Fibroblast of lung (primary cell): ENCODE measurements around the gene ARFGEF2. TPM values are rescaled to one million over a fixed set of nuclear protein-coding genes. Genes with fewer than 3 reads are reported as not detected.

Source experiments
- DNase-seq, 2 donors: peaks; one replicate each; pipeline versions ENCODE4 v3.0.0 to v3.0.0-alpha.2; 2010; ENCODE audit warnings: low read depth in 2 of 2
- H2AFZ ChIP-seq: 2 replicates; pipeline ENCODE4 v1.5.1; 2012; ENCODE audit warnings: low read length, control low read depth, inconsistent platforms
- H3K27ac ChIP-seq: 2 replicates; pipeline ENCODE4 v1.5.1; 2011; ENCODE audit warnings: low read length, control low read depth; ENCODE audit not compliant: insufficient read depth
- H3K27me3 ChIP-seq: 2 replicates; pipeline ENCODE4 v1.5.1; 2011; ENCODE audit warnings: mild to moderate bottlenecking, low read length; ENCODE audit not compliant: control insufficient read depth, insufficient read depth
- H3K36me3 ChIP-seq: 2 replicates; pipeline ENCODE4 v1.5.1; 2011; ENCODE audit warnings: low read length; ENCODE audit not compliant: control insufficient read depth, insufficient read depth
- H3K4me1 ChIP-seq: 2 replicates; pipeline ENCODE4 v1.5.1; 2011; ENCODE audit warnings: low read length; ENCODE audit not compliant: control insufficient read depth, insufficient read depth; ENCODE audit errors: extremely low read depth
- H3K4me2 ChIP-seq: 2 replicates; pipeline ENCODE4 v1.5.1; 2011; ENCODE audit warnings: low read length, control low read depth; ENCODE audit not compliant: insufficient read depth; ENCODE audit errors: extremely low read depth
- H3K4me3 ChIP-seq, 4 experiments: fragments of 200-600 bp in 1 of 4; sonication (generic) in 1 of 4; replicated peaks in 1 of 4; 2 replicates each; pipeline ENCODE4 v1.5.1; 2011 to 2016; ENCODE audit warnings: low read length in 4 of 4, low read depth in 3 of 4, mild to moderate bottlenecking in 3 of 4, control low read depth in 2 of 4, inconsistent platforms in 1 of 4, mixed read lengths in 1 of 4; ENCODE audit not compliant: insufficient read depth in 1 of 4; ENCODE audit errors: control extremely low read depth in 1 of 4
- H3K79me2 ChIP-seq: 2 replicates; pipeline ENCODE4 v1.5.1; 2012; ENCODE audit warnings: mild to moderate bottlenecking, low read length, inconsistent platforms; ENCODE audit not compliant: control insufficient read depth, insufficient read depth
- H3K9ac ChIP-seq: 2 replicates; pipeline ENCODE4 v1.5.1; 2011; ENCODE audit warnings: mild to moderate bottlenecking, low read length, control low read depth; ENCODE audit not compliant: insufficient read depth
- H3K9me3 ChIP-seq: 2 replicates; pipeline ENCODE4 v1.5.1; 2012; ENCODE audit warnings: low read depth, low read length; ENCODE audit not compliant: control insufficient read depth, insufficient read depth
- H4K20me1 ChIP-seq: 2 replicates; pipeline ENCODE4 v1.5.1; 2011; ENCODE audit warnings: low read length; ENCODE audit not compliant: control insufficient read depth, insufficient read depth; ENCODE audit errors: extremely low read depth
- CTCF ChIP-seq, 2 donors: IDR thresholded peaks in 1 of 2; conservative IDR thresholded peaks in 1 of 2; 1 replicate in 1 of 2; 2 replicates in 1 of 2; pipeline ENCODE4 v1.5.1; 2011 to 2012; ENCODE audit warnings: low read length in 2 of 2, control low read depth in 1 of 2, inconsistent platforms in 1 of 2, low read depth in 1 of 2, mild to moderate bottlenecking in 1 of 2
- EZH2 ChIP-seq: IDR thresholded peaks from 2 replicates; pipeline ENCODE4 v1.5.1; 2012; ENCODE audit warnings: low read length, control low read depth, mild to moderate bottlenecking; ENCODE audit errors: missing control alignments
- polyA plus RNA-seq, 2 donors: library from polyadenylated mRNA; depleted of rRNA in 1 of 2; stranded (reverse) in 1 of 2; unstranded in 1 of 2; fragments of >200 nt; gene quantifications; 2 replicates each; pipeline ENCODE4 v1.2.1, GENCODE V29; 2011 to 2012; ENCODE audit warnings: missing spikeins in 1 of 2
- total RNA-seq: library from RNA; depleted of rRNA; stranded (reverse); fragments of >200 nt; gene quantifications from 2 replicates; pipeline ENCODE4 v1.2.1, GENCODE V29; 2014

Gene ARFGEF2
- total and polyA plus RNA-seq, 2 donors (not counting 1 experiment from before 2014, with no cell fraction given): 17.3 to 42.8 TPM

GRCh38 chr20:48959899-48960550, 38.5 kb downstream of the ARFGEF2 start:
- no peaks in the 10 kb centered on the region for H3K9me3 ChIP-seq
- no peak overlapping the region for H3K4me2 ChIP-seq
- H3K79me2 ChIP-seq: no peaks in the 10 kb centered on the region
- H3K27ac ChIP-seq: no peak overlapping the region
- no peaks in the 10 kb centered on the region for H4K20me1 ChIP-seq
- H3K4me3 ChIP-seq: no peak overlapping the region
- TF ChIP-seq CTCF (conservative IDR thresholded peaks at IDR 0.05 in 1 of 2, IDR thresholded peaks at IDR 0.05 in 1 of 2; ENCODE audit: low read depth in 1 of 2, low read length in 2 of 2): no peak
- TF ChIP-seq EZH2: no peak
- peaks cover 5% of the 10 kb centered on the region for H3K4me1 ChIP-seq
- no peak overlapping the region for H3K9ac ChIP-seq
- H2AFZ ChIP-seq: no peak overlapping the region
- H3K27me3 ChIP-seq: no peaks in the 10 kb centered on the region
- H3K36me3 ChIP-seq: peaks cover 6% of the 10 kb centered on the region
- DNase-seq: peak in 1 of 2 donors; percentile 45

DNA sequence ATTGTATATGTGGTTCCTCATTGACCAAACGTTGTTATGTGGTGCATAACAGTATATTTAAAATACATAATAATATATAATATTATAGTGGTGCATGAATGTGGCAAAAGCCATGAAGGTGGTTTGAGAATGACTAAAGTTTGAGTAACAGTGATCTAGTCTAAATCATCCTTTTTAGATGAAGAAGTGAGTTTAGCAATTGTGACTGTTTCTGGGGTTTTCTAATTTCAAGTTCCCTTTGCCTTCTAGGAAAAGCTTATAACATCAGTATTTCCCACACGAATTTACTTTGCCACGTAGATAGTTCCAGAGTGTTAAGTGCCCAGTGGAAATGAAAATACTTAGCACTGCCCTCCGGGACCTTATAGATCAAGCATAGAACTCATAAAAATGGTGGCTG, 40.9 kb downstream of the ARFGEF2 start:
- no peak overlapping the region for H3K4me3 ChIP-seq
- DNase-seq: no peak
- peaks cover 4% of the 10 kb centered on the region for H3K36me3 ChIP-seq
- no peaks in the 10 kb centered on the region for H3K79me2 ChIP-seq
- TF ChIP-seq CTCF (conservative IDR thresholded peaks at IDR 0.05 in 1 of 2, IDR thresholded peaks at IDR 0.05 in 1 of 2; ENCODE audit: low read depth in 1 of 2, low read length in 2 of 2) (no peak), EZH2 (no peak)
- no peaks in the 10 kb centered on the region for H3K9me3 ChIP-seq
- H3K27me3 ChIP-seq: no peaks in the 10 kb centered on the region
- no peak overlapping the region for H3K9ac ChIP-seq
- no peak overlapping the region for H3K27ac ChIP-seq
- no peak overlapping the region for H2AFZ ChIP-seq
- H3K4me1 ChIP-seq: peaks cover 12% of the 10 kb centered on the region
- no peak overlapping the region for H3K4me2 ChIP-seq
- H4K20me1 ChIP-seq: no peaks in the 10 kb centered on the region

- Histone ChIP-seq H3K4me1 (peaks cover 12% of the 10 kb centered on the region), H3K9me3 (no peaks in the 10 kb centered on the region), H2AFZ (no peak overlapping the region), H3K27ac (no peak overlapping the region), H3K4me3 (no peak overlapping the region), H3K79me2 (no peaks in the 10 kb centered on the region), H3K27me3 (no peaks in the 10 kb centered on the region), H3K4me2 (no peak overlapping the region), H3K9ac (no peak overlapping the region), H3K36me3 (peaks cover 4% of the 10 kb centered on the region), H4K20me1 (no peaks in the 10 kb centered on the region)
- no peak for TF ChIP-seq EZH2
- TF ChIP-seq CTCF (conservative IDR thresholded peaks at IDR 0.05 in 1 of 2, IDR thresholded peaks at IDR 0.05 in 1 of 2; ENCODE audit: low read depth in 1 of 2, low read length in 2 of 2): no peak
- DNase-seq: peak in 1 of 2 donors; percentile 17
These were observed 41.7 kb downstream of the ARFGEF2 start for GRCh38 chr20:48962976-48963771.
